ENCODE measurements around the gene ARRDC5.

ARRDC5 gene

DNA sequence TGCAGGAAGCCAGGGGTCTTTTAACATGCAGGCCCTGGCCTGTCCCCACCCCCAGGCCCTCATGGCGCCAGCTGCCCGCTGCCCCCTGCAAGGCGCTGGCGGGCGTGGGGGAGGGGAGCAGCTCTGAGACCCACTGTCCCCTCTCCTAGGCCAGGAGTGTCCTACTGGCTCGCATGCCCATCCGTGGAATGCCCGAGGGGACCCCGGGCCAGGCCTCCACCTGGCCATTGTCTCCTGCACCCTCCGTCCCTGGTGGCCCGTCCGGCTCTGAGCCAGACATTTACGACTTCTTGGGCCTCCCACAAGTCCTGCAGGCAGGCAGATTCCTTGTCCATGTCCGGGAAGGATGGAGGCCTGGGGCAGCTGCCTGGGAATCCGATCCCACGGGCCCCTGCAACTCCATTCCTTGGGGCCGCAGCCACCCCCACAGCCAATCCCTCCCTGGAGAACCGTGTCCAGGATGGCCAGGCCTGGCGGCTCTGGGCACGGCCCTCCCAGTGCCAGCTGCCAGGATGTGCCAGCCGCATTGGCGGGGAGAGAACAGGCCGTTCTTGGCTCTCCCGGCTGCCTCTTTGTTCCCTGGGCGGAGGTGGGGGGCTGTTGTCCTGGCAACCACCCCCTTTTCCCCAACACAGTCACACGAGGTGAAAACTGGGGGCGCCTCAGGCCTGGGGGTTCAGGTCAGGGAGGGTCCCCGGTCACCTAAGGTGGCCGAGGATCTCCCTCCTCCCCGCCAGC lies 24.8 kb downstream of the ARRDC5 start:
- Histone ChIP-seq H3K27me3 (ENCODE audit: control insufficient read depth in 1 of 2, insufficient read depth in 1 of 2, low read length in 2 of 2) (no peaks in the 10 kb centered on the region), H3K4ac (ENCODE audit: low read depth in 1 of 2, low read length in 2 of 2) (peak overlapping the region in 1 of 2 experiments; percentile 39), H2BK5ac (ENCODE audit: low read depth, low read length, poor library complexity, severe bottlenecking) (peak overlapping the region; percentile 8), H4K8ac (ENCODE audit: low read length) (peak overlapping the region; percentile 27), H3K4me3 (ENCODE audit: insufficient read depth in 1 of 2, low read depth in 1 of 2, low read length in 2 of 2) (no peak overlapping the region), H3K27ac (ENCODE audit: low read length, poor library complexity, severe bottlenecking) (no peak overlapping the region), H3K23ac (ENCODE audit: low read length in 2 of 2) (no peak overlapping the region), H3K36me3 (ENCODE audit: control insufficient read depth in 1 of 2, insufficient read depth in 2 of 2, low read depth in 1 of 2, low read length in 2 of 2) (no peaks in the 10 kb centered on the region), H4K91ac (ENCODE audit: low read length) (no peak overlapping the region), H3K4me2 (ENCODE audit: low read length, poor library complexity, severe bottlenecking) (peak overlapping the region; percentile 27), H3K79me1 (replicated peaks; ENCODE audit: low read length, poor library complexity, severe bottlenecking) (no peaks in the 10 kb centered on the region), H3K4me1 (ENCODE audit: control insufficient read depth, insufficient read depth, low read depth, low read length) (peaks cover 17% of the 10 kb centered on the region), H3K9ac (ENCODE audit: low read length) (no peak overlapping the region), H2BK15ac (ENCODE audit: low read depth, poor library complexity, severe bottlenecking) (no peak overlapping the region), H3K18ac (ENCODE audit: low read depth in 1 of 2, low read length in 2 of 2) (no peak overlapping the region), H3K9me3 (ENCODE audit: control insufficient read depth, low read length) (no peaks in the 10 kb centered on the region), H2AFZ (ENCODE audit: low read depth, low read length) (peak overlapping the region; percentile 6), H3K14ac (ENCODE audit: low read length in 2 of 2) (peak overlapping the region in 1 of 2 experiments; percentile 2), H2BK12ac (ENCODE audit: low read length in 2 of 2) (peak overlapping the region in 1 of 2 experiments; percentile 6), H2AK5ac (ENCODE audit: low read length, severe bottlenecking) (peak overlapping the region; percentile 90), H2BK120ac (ENCODE audit: low read depth, low read length) (no peak overlapping the region)
- no peak for DNase-seq
- WGBS = 80% methylated on average over 30 of the region's 30 CpGs

DNA sequence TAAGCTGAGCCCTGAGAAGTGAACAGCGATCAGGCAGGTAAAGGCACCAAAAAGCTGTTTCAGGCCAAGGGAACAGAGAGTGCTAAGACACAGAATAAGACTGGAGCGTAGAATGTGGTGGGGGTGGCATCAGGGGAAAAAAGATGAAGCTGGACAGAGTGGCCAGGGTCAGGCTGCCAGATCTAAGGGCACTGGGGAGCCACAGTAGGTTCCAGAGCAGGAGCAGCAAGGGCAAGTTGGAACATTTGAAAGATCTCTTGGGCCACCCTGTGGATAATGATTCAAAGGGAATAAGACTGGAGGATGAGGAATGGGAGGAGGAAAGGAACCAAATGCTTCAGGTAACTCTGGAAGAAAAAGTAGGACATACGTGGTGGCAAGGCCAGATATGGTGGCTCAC lies 28.8 kb downstream of the ARRDC5 start:
- no peak overlapping the region for H3K14ac ChIP-seq (ENCODE audit: low read length in 2 of 2)
- H3K36me3 ChIP-seq (ENCODE audit: control insufficient read depth in 1 of 2, insufficient read depth in 2 of 2, low read depth in 1 of 2, low read length in 2 of 2) = no peaks in the 10 kb centered on the region
- no peak overlapping the region for H3K18ac ChIP-seq (ENCODE audit: low read depth in 1 of 2, low read length in 2 of 2)
- no peak overlapping the region for H3K9ac ChIP-seq (ENCODE audit: low read length)
- no peaks in the 10 kb centered on the region for H3K27me3 ChIP-seq (ENCODE audit: control insufficient read depth in 1 of 2, insufficient read depth in 1 of 2, low read length in 2 of 2)
- peak overlapping the region; percentile 69 for H2AK5ac ChIP-seq (ENCODE audit: low read length, severe bottlenecking)
- no peak overlapping the region for H3K27ac ChIP-seq (ENCODE audit: low read length, poor library complexity, severe bottlenecking)
- H3K9me3 ChIP-seq (ENCODE audit: control insufficient read depth, low read length) = no peaks in the 10 kb centered on the region
- H2AFZ ChIP-seq (ENCODE audit: low read depth, low read length) = no peak overlapping the region
- no peak overlapping the region for H2BK5ac ChIP-seq (ENCODE audit: low read depth, low read length, poor library complexity, severe bottlenecking)
- H2BK15ac ChIP-seq (ENCODE audit: low read depth, poor library complexity, severe bottlenecking) = peak overlapping the region; percentile 46
- H4K91ac ChIP-seq (ENCODE audit: low read length) = no peak overlapping the region
- WGBS = 89% methylated on average over 3 of the region's 3 CpGs
- H3K4me2 ChIP-seq (ENCODE audit: low read length, poor library complexity, severe bottlenecking) = no peak overlapping the region
- no peak overlapping the region for H2BK12ac ChIP-seq (ENCODE audit: low read length in 2 of 2)
- H3K23ac ChIP-seq (ENCODE audit: low read length in 2 of 2) = no peak overlapping the region
- no peak overlapping the region for H4K8ac ChIP-seq (ENCODE audit: low read length)
- no peak overlapping the region for H3K4me3 ChIP-seq (ENCODE audit: insufficient read depth in 1 of 2, low read depth in 1 of 2, low read length in 2 of 2)
- H3K79me1 ChIP-seq (replicated peaks; ENCODE audit: low read length, poor library complexity, severe bottlenecking) = no peaks in the 10 kb centered on the region
- peaks cover 21% of the 10 kb centered on the region for H3K4me1 ChIP-seq (ENCODE audit: control insufficient read depth, insufficient read depth, low read depth, low read length)
- H2BK120ac ChIP-seq (ENCODE audit: low read depth, low read length) = no peak overlapping the region
- no peak for DNase-seq
- H3K4ac ChIP-seq (ENCODE audit: low read depth in 1 of 2, low read length in 2 of 2) = no peak overlapping the region

DNA sequence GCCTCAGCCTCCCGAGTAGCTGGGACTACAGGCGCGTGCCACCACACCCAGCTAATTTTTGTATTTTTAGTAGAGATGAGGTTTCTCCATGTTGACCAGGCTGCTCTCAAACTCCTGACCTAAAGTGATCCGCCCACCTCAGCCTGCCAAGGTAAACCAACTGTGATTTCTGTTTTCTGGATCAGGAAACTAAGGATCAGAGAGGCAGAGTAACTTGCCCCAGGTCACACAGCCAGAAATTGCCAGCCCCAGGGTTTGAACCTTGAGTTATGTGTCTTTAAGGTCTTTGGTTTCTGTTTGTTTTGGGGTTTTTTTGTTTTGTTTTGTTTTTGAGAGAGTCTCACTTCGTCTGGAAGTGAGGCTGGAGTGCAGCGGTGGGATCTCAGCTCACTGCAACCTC lies 31.0 kb downstream of the ARRDC5 start:
- Histone ChIP-seq H3K23ac (ENCODE audit: low read length in 2 of 2) (no peak overlapping the region), H2AK5ac (ENCODE audit: low read length, severe bottlenecking) (peak overlapping the region; percentile 32), H2BK120ac (ENCODE audit: low read depth, low read length) (no peak overlapping the region), H2BK5ac (ENCODE audit: low read depth, low read length, poor library complexity, severe bottlenecking) (peak overlapping the region; percentile 62), H2BK12ac (ENCODE audit: low read length in 2 of 2) (peak overlapping the region in 1 of 2 experiments; percentile 60), H3K4ac (ENCODE audit: low read depth in 1 of 2, low read length in 2 of 2) (no peak overlapping the region), H3K27ac (ENCODE audit: low read length, poor library complexity, severe bottlenecking) (no peak overlapping the region), H3K4me2 (ENCODE audit: low read length, poor library complexity, severe bottlenecking) (no peak overlapping the region), H4K8ac (ENCODE audit: low read length) (no peak overlapping the region), H2AFZ (ENCODE audit: low read depth, low read length) (no peak overlapping the region), H2BK15ac (ENCODE audit: low read depth, poor library complexity, severe bottlenecking) (no peak overlapping the region), H3K79me1 (replicated peaks; ENCODE audit: low read length, poor library complexity, severe bottlenecking) (peaks cover 1% of the 10 kb centered on the region), H3K14ac (ENCODE audit: low read length in 2 of 2) (no peak overlapping the region), H3K27me3 (ENCODE audit: control insufficient read depth in 1 of 2, insufficient read depth in 1 of 2, low read length in 2 of 2) (no peaks in the 10 kb centered on the region), H4K91ac (ENCODE audit: low read length) (no peak overlapping the region), H3K18ac (ENCODE audit: low read depth in 1 of 2, low read length in 2 of 2) (no peak overlapping the region), H3K4me3 (ENCODE audit: insufficient read depth in 1 of 2, low read depth in 1 of 2, low read length in 2 of 2) (no peak overlapping the region), H3K9me3 (ENCODE audit: control insufficient read depth, low read length) (no peaks in the 10 kb centered on the region), H3K9ac (ENCODE audit: low read length) (no peak overlapping the region), H3K4me1 (ENCODE audit: control insufficient read depth, insufficient read depth, low read depth, low read length) (peaks cover 9% of the 10 kb centered on the region), H3K36me3 (ENCODE audit: control insufficient read depth in 1 of 2, insufficient read depth in 2 of 2, low read depth in 1 of 2, low read length in 2 of 2) (no peaks in the 10 kb centered on the region)
- 47% methylated on average over 3 of the region's 6 CpGs for WGBS
- DNase-seq = no peak

- H4K8ac ChIP-seq (ENCODE audit: low read length) = peak overlapping the region; percentile 91
- H3K4me3 ChIP-seq (ENCODE audit: insufficient read depth in 1 of 2, low read depth in 1 of 2, low read length in 2 of 2) = no peak overlapping the region
- peak overlapping the region; percentile 88 to 96 for H3K18ac ChIP-seq (ENCODE audit: low read depth in 1 of 2, low read length in 2 of 2)
- H3K14ac ChIP-seq (ENCODE audit: low read length in 2 of 2) = no peak overlapping the region
- H2BK12ac ChIP-seq (ENCODE audit: low read length in 2 of 2) = peak overlapping the region; percentile 38 to 79
- H3K9me3 ChIP-seq (ENCODE audit: control insufficient read depth, low read length) = no peaks in the 10 kb centered on the region
- H3K9ac ChIP-seq (ENCODE audit: low read length) = peak overlapping the region; percentile 58
- WGBS = 49% methylated on average over 10 of the region's 10 CpGs
- H2BK5ac ChIP-seq (ENCODE audit: low read depth, low read length, poor library complexity, severe bottlenecking) = peak overlapping the region; percentile 61
- peak overlapping the region; percentile 89 for H2AK5ac ChIP-seq (ENCODE audit: low read length, severe bottlenecking)
- H3K27me3 ChIP-seq (ENCODE audit: control insufficient read depth in 1 of 2, insufficient read depth in 1 of 2, low read length in 2 of 2) = no peaks in the 10 kb centered on the region
- no peak overlapping the region for H3K23ac ChIP-seq (ENCODE audit: low read length in 2 of 2)
- H2BK120ac ChIP-seq (ENCODE audit: low read depth, low read length) = peak overlapping the region; percentile 88
- DNase-seq = peak; percentile 97
- peak overlapping the region; percentile 83 for H3K27ac ChIP-seq (ENCODE audit: low read length, poor library complexity, severe bottlenecking)
- no peak overlapping the region for H2AFZ ChIP-seq (ENCODE audit: low read depth, low read length)
- H3K4me2 ChIP-seq (ENCODE audit: low read length, poor library complexity, severe bottlenecking) = peak overlapping the region; percentile 36
- peaks cover 16% of the 10 kb centered on the region for H3K4me1 ChIP-seq (ENCODE audit: control insufficient read depth, insufficient read depth, low read depth, low read length)
- peaks cover 0 to 3% of the 10 kb centered on the region in 2 experiments for H3K36me3 ChIP-seq (ENCODE audit: control insufficient read depth in 1 of 2, insufficient read depth in 2 of 2, low read depth in 1 of 2, low read length in 2 of 2)
- peak overlapping the region in 1 of 2 experiments; percentile 94 for H3K4ac ChIP-seq (ENCODE audit: low read depth in 1 of 2, low read length in 2 of 2)
- H3K79me1 ChIP-seq (replicated peaks; ENCODE audit: low read length, poor library complexity, severe bottlenecking) = peaks cover 1% of the 10 kb centered on the region
- H2BK15ac ChIP-seq (ENCODE audit: low read depth, poor library complexity, severe bottlenecking) = peak overlapping the region; percentile 83
- peak overlapping the region; percentile 86 for H4K91ac ChIP-seq (ENCODE audit: low read length)
Measured at GRCh38 chr19:4870025-4870700, 32.5 kb downstream of the ARRDC5 start.
